ENCODE data around the gene CD83.

Gene CD83

GRCh38 chr6:14126191-14126590 is 8.6 kb downstream of the CD83 start:
- no peak for DNase-seq (ENCODE audit: low spot score)

DNA sequence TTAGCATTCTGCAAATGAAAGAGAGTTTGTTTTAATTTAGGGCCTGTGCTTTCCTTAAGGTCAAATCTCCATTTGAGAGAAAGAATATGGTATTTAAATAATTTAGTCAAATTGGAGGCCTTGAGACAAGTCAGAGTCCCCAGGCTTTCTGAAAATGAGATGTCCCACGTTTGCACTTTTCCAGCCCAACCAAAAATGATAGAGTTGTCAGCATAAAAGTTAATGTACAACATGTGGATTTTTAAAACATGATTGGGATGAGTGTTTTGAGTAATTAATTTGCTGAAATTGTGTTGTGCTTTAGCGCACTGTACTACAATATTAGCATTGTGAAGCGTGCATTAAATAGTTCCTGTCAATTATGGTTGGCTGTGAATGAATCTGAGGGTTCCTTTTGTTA is 10.0 kb downstream of the CD83 start:
- DNase-seq (ENCODE audit: low spot score) = no peak

GRCh38 chr6:14128012-14128411 is 10.4 kb downstream of the CD83 start:
- no peak for DNase-seq (ENCODE audit: low spot score)

- no peak for DNase-seq (ENCODE audit: low spot score)
These were observed 11.2 kb downstream of the CD83 start for GRCh38 chr6:14128746-14129145.

- peak; percentile 61 for DNase-seq (ENCODE audit: low spot score)
These were observed 12.0 kb downstream of the CD83 start for GRCh38 chr6:14129575-14129974.

DNA sequence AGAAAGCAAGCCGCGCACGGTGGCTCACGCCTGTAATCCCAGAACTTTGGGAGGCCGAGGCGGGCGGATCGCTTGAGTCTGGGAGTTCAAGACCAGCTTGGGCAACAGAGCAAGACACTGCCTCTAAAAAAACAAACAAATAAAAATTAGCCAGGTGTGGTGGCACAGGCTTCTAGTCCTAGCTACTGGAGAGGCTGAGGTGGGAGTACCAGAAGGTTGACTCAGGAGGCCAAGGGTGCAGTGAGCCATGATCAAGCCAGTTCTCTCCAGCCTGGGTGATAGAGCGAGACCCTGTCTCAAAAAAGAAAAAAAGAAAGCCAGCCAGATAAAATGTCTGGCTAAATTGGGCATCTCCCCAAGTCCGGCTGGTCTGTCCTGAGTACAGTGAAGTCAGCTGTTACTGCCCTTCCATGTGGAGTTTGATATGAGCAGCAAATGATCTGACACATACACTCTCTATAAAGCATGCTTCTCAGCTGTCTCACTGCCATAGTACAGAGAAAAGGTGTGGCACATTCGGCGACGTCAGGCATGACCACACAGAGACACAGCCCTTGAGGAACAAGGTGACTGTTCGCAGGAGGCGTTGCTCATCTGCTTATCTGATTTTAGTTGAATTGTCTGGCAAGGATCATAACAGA is 13.0 kb downstream of the CD83 start:
- no peak for DNase-seq (ENCODE audit: low spot score)

DNA sequence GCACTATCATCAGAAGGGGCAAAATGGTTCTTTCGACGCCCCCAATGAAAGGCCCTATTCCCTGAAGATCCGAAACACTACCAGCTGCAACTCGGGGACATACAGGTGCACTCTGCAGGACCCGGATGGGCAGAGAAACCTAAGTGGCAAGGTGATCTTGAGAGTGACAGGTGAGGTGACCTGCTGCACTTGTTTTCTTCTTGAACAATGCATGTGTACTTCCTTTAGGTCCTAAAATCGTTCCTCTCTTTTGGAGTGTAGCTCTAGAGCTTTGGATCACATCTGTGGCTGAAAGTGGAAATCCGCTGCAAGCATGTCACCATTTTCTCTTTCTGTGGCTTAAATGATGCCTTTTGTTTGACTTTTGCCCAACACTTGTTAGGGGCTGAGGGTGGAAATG is 14.0 kb downstream of the CD83 start:
- no peak for DNase-seq (ENCODE audit: low spot score)

DNA sequence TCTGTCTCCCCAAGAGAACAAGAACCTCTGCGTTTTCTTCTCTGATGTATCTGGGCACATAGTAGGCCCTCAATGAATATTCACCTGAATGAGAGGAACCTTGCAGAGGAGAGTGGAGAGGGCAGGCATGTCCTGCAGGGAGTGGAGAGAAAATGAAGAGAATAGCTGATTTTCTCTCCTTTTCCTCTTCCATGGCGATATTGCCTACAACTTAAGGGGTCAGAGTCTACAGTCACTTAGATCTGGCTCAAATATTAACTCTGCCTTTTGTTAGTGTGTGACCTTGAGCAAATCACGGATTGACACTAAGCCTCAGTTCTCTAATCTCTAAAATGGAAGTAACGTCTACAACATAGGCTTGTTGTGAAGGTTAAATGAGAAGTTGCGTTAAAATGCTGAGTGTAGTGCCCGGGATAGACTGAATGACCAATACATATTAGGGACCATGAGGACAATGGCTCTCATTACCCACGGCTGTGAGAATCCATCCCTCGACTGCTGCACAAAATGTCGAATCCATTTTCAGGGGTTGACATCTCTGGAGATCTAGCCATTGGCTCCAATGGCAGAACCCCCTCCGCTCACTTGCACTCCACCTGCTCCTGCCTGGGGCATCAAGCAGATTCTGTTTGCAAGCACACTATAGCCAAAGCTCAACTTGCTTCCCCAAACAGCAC is 14.8 kb downstream of the CD83 start:
- DNase-seq (ENCODE audit: low spot score) = no peak

DNA sequence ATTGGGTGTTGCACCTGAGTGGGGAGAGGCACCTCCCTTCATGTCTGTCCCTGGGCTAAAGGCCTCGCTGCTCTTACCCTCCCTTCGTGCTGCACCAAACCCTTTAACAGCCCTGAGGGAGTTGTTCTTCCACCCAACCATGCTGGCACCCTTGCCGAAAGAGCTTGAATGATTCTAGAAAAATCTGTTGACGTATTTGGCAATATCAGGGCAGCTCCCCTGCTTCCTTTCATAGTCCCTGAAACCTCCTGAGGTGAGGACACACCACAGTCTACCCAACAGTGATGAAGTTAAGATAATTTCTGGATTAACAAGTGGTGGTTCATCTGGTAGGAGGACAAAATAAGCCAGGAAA is 15.3 kb downstream of the CD83 start:
- DNase-seq (ENCODE audit: low spot score) = no peak

DNA sequence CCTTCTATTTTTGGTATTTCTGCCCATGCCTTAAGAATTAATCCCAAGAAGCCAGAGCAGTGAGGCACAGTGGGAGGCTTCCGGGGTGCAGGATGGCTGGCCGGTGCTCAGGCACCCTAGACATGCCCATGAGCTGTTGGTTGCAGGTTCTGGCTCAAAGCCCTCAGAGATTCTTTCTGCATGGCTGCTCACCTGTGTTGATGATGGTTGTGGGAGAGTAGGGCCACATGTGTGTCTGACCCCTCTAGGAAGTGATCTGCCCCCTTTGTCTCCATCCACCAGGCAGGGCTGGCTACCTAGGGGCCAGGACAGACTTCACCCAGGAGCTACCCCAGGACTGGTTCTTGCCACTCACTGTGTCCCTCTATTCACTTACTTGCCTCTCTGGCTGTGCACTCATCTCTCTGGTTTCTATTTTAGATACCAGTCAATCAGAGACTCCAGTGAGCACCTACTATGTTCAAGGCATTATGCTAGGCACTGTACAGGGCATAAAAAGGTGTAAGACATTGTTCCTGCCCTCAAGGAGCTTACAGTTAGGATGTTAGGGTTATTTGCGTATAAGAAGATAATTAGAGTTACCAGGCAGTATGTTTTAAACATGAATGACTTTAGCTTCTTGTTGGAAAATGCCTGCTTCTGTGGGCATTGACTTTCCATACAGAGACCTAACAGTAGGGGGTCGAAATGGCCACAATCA is 16.8 kb downstream of the CD83 start:
- no peak for DNase-seq (ENCODE audit: low spot score)

- DNase-seq (ENCODE audit: low spot score) = no peak
These were observed 18.4 kb downstream of the CD83 start for GRCh38 chr6:14135893-14136539.

- no peak for DNase-seq (ENCODE audit: low spot score)
These were observed 21.2 kb downstream of the CD83 start for GRCh38 chr6:14138701-14139215.

DNA sequence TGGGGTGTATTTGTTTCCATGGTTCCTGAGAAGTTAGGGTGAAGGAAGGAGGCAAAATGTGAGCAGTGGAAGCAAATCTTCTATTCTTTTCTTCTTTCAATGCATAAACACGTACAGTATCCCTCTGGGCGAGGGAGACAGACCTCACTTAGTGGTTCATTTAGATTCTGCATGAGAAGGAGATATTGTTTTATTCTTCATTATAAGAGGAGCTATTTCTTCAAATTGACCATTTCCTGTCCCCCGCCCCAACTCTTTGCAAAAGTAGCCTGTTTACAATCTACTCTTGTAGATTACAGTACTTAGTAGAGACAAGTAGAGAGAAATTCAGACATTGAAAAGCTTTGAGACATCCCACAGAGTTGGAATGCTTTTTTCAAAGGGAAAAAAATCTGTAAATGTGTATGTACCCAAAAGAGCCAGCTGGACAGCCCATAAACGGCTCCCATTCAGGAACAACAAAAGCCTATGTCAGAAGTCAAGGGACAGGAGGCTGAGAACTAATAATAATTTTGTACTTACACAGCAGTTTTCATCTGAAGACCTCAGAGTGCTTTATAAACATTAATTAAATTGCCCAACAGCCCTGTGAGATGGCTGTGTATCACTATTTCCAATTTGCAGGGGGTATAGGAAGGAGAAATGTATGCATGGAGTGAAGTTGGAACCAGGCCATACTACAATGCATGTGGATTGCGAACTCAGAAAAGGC is 23.9 kb downstream of the CD83 start:
- no peak for DNase-seq (ENCODE audit: low spot score)

GRCh38 chr6:14142063-14142450 is 24.5 kb downstream of the CD83 start:
- no peak for DNase-seq (ENCODE audit: low spot score)

DNA sequence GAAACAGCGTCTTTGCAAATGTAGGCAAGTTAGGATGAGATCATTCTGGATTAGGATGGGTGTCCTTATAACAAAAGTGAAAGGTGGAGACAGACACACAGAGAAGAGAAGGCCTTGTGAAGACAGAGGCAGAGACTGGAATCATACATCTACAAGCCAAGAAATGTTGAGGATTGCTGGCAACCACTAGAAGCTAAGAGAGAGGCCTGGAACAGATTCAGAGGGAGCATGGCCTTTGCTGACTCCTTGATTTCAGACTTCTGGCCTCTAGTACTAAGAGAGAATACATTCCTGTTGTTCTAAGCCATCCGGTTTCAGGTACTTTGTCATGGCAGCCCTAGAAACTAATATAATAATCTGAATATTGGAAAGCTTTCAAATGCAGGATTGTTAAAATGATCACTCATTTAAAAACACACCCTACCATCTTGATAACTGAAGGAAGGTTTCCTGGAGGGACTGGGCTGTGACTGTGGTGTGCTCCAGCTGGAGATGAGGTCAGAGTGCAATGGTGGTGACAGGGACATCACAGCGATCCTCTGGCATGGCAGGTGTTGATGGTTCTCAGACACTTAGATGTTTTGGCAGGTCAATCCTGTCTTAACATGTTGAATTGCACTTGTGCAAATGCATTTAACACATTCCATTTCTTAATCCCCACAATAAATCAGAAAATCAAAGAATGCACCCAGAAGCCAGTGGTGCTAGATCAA is 25.1 kb downstream of the CD83 start:
- DNase-seq (ENCODE audit: low spot score) = no peak

- no peak for DNase-seq (ENCODE audit: low spot score)
These were observed 25.7 kb downstream of the CD83 start for GRCh38 chr6:14143305-14143704.

- peak; percentile 86 for DNase-seq (ENCODE audit: low spot score)
These were observed 27.1 kb downstream of the CD83 start for GRCh38 chr6:14144678-14145113.

GRCh38 chr6:14146506-14147096 is 29.0 kb downstream of the CD83 start:
- no peak for DNase-seq (ENCODE audit: low spot score)

GRCh38 chr6:14147891-14148290 is 30.3 kb downstream of the CD83 start:
- no peak for DNase-seq (ENCODE audit: low spot score)

DNA sequence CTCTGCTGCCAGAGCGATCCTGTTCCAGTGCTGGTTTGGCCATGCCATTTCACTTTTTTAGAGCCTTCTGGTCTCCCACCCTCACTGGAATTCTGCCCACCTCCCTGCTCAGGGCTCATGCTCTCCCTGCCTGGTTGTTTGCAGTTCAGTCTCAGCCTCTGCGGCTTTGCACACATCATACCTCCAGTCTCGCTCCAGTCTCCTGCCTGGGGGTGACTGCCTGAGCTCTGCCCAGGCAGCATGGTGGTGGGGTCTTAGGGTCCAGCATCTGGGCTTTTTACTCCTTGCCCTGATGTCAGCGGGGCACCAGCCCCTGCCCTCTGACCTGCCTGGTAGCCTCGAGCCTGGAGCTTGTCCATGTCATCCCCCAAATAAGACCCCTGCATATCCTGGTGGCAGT is 30.9 kb downstream of the CD83 start:
- no peak for DNase-seq (ENCODE audit: low spot score)

All from AG08396 (cell line).